Measurements from ENCODE around the gene CCSER1. TPM values are rescaled to one million over a fixed set of nuclear protein-coding genes. Genes with fewer than 3 reads are reported as not detected.

CCSER1 gene
- polyA plus RNA-seq, 3 donors = 0.09 to 0.75 (median 0.13) TPM

- Mint-ChIP-seq H3K4me1 (no peaks in the 10 kb centered on the region), H3K27ac (no peak overlapping the region), H3K4me3 (no peak overlapping the region), H3K9me3 (peaks cover 2 to 8% (median 7%) of the 10 kb centered on the region in 7 donors), H3K36me3 (no peaks in the 10 kb centered on the region), H3K27me3 (ENCODE audit: low read depth in 3 of 3) (peaks cover 0 to 2% (median 0%) of the 10 kb centered on the region in 3 donors)
- H4K20me1 ChIP-seq (ENCODE audit: insufficient read depth, low read length) = no peaks in the 10 kb centered on the region
- intact Hi-C loops (cut with micrococcal nuclease) = no loop called here
- no peak overlapping the region for H3K4me2 ChIP-seq (replicated peaks; ENCODE audit: extremely low read depth, low read length, poor library complexity, severe bottlenecking)
- H3K4me3 ChIP-seq (replicated peaks in 1 of 3; ENCODE audit: low read depth in 2 of 3, low read length in 3 of 3) = no peak overlapping the region
- WGBS (ENCODE audit: insufficient coverage) = no CpG with 5 or more reads among the region's 1 CpG
- no peak for TF ChIP-seq CTCF (IDR thresholded peaks at IDR 0.05)
- H3K9me3 ChIP-seq (replicated peaks in 1 of 2; ENCODE audit: control insufficient read depth in 1 of 2, insufficient read depth in 1 of 2, low read length in 2 of 2) = no peaks in the 10 kb centered on the region
- no peaks in the 10 kb centered on the region for H3K79me2 ChIP-seq (ENCODE audit: insufficient read depth, low read length)
- H3K4me1 ChIP-seq (ENCODE audit: control insufficient read depth in 1 of 2, insufficient read depth in 2 of 2, low read length in 2 of 2) = no peaks in the 10 kb centered on the region
- no peak for DNase-seq
- no peaks in the 10 kb centered on the region for H3K36me3 ChIP-seq (replicated peaks in 1 of 2; ENCODE audit: control insufficient read depth in 1 of 2, insufficient read depth in 2 of 2, low read length in 2 of 2)
- no peaks in the 10 kb centered on the region for H3K27me3 ChIP-seq (ENCODE audit: control insufficient read depth in 2 of 2, insufficient read depth in 2 of 2, low read length in 2 of 2)
- H2AFZ ChIP-seq (ENCODE audit: insufficient read depth, low read depth, low read length, poor library complexity, severe bottlenecking) = no peak overlapping the region
- H3K9ac ChIP-seq (ENCODE audit: insufficient read depth, low read length, poor library complexity, severe bottlenecking) = no peak overlapping the region
- no peak overlapping the region for H3K27ac ChIP-seq (ENCODE audit: low read depth in 1 of 2, low read length in 2 of 2)
These were observed 147.0 kb downstream of the CCSER1 start for GRCh38 chr4:90274175-90274574.

- intact Hi-C loops (cut with micrococcal nuclease) = no loop called here
- Mint-ChIP-seq H3K27ac (no peak overlapping the region), H3K4me3 (no peak overlapping the region), H3K36me3 (no peaks in the 10 kb centered on the region), H3K9me3 (peaks cover 0 to 6% (median 4%) of the 10 kb centered on the region in 7 donors), H3K27me3 (ENCODE audit: low read depth in 3 of 3) (peaks cover 0 to 2% (median 0%) of the 10 kb centered on the region in 3 donors), H3K4me1 (peaks cover under 1% of the 10 kb centered on the region)
- no peak for DNase-seq
- no peak for TF ChIP-seq CTCF (IDR thresholded peaks at IDR 0.05)
- no peaks in the 10 kb centered on the region for H3K27me3 ChIP-seq (ENCODE audit: control insufficient read depth in 2 of 2, insufficient read depth in 2 of 2, low read length in 2 of 2)
- no peak overlapping the region for H3K9ac ChIP-seq (ENCODE audit: insufficient read depth, low read length, poor library complexity, severe bottlenecking)
- H4K20me1 ChIP-seq (ENCODE audit: insufficient read depth, low read length) = no peaks in the 10 kb centered on the region
- no peak overlapping the region for H3K27ac ChIP-seq (ENCODE audit: low read depth in 1 of 2, low read length in 2 of 2)
- H3K4me1 ChIP-seq (ENCODE audit: control insufficient read depth in 1 of 2, insufficient read depth in 2 of 2, low read length in 2 of 2) = no peaks in the 10 kb centered on the region
- no peaks in the 10 kb centered on the region for H3K79me2 ChIP-seq (ENCODE audit: insufficient read depth, low read length)
- H2AFZ ChIP-seq (ENCODE audit: insufficient read depth, low read depth, low read length, poor library complexity, severe bottlenecking) = no peak overlapping the region
- H3K4me3 ChIP-seq (replicated peaks in 1 of 3; ENCODE audit: low read depth in 2 of 3, low read length in 3 of 3) = no peak overlapping the region
- H3K36me3 ChIP-seq (replicated peaks in 1 of 2; ENCODE audit: control insufficient read depth in 1 of 2, insufficient read depth in 2 of 2, low read length in 2 of 2) = no peaks in the 10 kb centered on the region
- no peak overlapping the region for H3K4me2 ChIP-seq (replicated peaks; ENCODE audit: extremely low read depth, low read length, poor library complexity, severe bottlenecking)
- WGBS (ENCODE audit: insufficient coverage) = no CpG with 5 or more reads among the region's 3 CpGs
- no peaks in the 10 kb centered on the region for H3K9me3 ChIP-seq (replicated peaks in 1 of 2; ENCODE audit: control insufficient read depth in 1 of 2, insufficient read depth in 1 of 2, low read length in 2 of 2)
These were observed 153.8 kb downstream of the CCSER1 start for GRCh38 chr4:90280954-90281353.

All from CD14-positive monocyte (primary cell).